Prostate gland (tissue), 2 donors: ENCODE data around the gene LRRC18. TPM values are rescaled to one million over a fixed set of nuclear protein-coding genes. Genes with fewer than 3 reads are reported as not detected.

Source experiments
- DNase-seq: peaks from one replicate; pipeline ENCODE4 v3.0.0-alpha.2; 2019; ENCODE audit warnings: low spot score
- H3K27ac ChIP-seq, 2 donors: fragments of 200-600 bp; sonication (generic); 2 replicates each; pipeline ENCODE4 v1.5.1; 2017 to 2019
- H3K27me3 ChIP-seq: fragments of 200-600 bp; sonication (generic); replicated peaks from 2 replicates; pipeline ENCODE4 v1.5.1; 2019; ENCODE audit not compliant: insufficient read depth
- H3K36me3 ChIP-seq, 2 donors: fragments of 200-600 bp; sonication (generic); 1 replicate in 1 of 2; 2 replicates in 1 of 2; pipeline versions ENCODE4 v1.5.1 to v1.8.1; 2017 to 2019
- H3K4me1 ChIP-seq: fragments of 200-600 bp; sonication (generic); replicated peaks from 2 replicates; pipeline ENCODE4 v1.5.1; 2019
- H3K4me3 ChIP-seq, 2 donors: fragments of 200-600 bp; sonication (generic); 2 replicates each; pipeline ENCODE4 v1.5.1; 2017 to 2019
- H3K9me3 ChIP-seq: fragments of 200-600 bp; sonication (generic); 2 replicates; pipeline ENCODE4 v1.5.1; 2017
- CTCF ChIP-seq, 4 experiments: fragments of 200-600 bp in 2 of 4; fragments of 450-650 bp in 2 of 4; sonication (generic) in 2 of 4; IDR thresholded peaks; 1 replicate in 3 of 4; 2 replicates in 1 of 4; pipeline ENCODE4 v1.5.1; 2016 to 2019; ENCODE audit warnings: antibody characterized with exemption in 4 of 4, mild to moderate bottlenecking in 2 of 4, moderate library complexity in 2 of 4
- POLR2A ChIP-seq: fragments of 450-650 bp; IDR thresholded peaks from one replicate; pipeline ENCODE4 v1.6.1; 2016; ENCODE audit warnings: antibody characterized with exemption, mild to moderate bottlenecking
- POLR2AphosphoS5 ChIP-seq: sonication (generic); formaldehyde crosslinking; IDR thresholded peaks from one replicate; pipeline ENCODE4 v1.6.1; 2017; ENCODE audit warnings: antibody characterized with exemption
- WGBS: methylation state at CpG from one replicate; pipeline ENCODE4 v1.1.5; 2018; 5-methylcytosine and 5-hydroxymethylcytosine counted together
- intact Hi-C: fragments of 100-400 bp; cut with DNase I; formaldehyde crosslinking; loops from one replicate; pipeline ENCODE4 v1.14.2; 2022
- total RNA-seq, 2 donors: library from RNA; depleted of rRNA; stranded (reverse); fragments of >200 nt; gene quantifications; one replicate each; pipeline ENCODE4 v1.1.0, GENCODE V29; 2016

LRRC18 gene
- total RNA-seq, 2 donors from 2014 or later = 2.6 TPM; not detected in 1

DNA sequence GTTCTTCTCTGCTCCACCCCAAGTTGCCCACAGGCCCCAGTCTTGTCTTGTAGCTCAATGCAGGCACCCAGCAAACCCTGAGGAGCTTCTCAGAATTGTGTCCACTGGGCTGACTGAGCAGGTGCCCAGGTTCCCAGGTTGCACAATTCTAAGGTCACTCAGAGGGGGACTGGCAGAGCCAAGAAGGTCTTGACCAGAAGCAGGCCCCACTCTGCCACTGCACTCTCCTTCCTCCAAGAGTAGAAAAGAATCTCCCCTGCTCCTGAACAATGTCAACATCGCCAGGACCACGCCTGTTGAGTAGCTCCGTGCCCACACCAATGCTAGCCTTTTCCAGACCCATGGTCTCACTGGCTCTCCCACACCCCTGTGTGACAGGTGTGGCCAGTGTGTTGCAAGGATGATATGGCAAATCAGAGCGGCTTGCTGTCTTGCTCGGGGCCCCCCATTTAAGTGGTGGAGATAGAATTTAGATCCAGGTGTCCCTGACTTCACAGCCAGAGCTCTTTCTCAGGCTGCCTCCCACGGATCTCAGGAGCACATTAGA, 577 bp downstream of the LRRC18 start:
- intact Hi-C loops = no loop called here
- DNase-seq = no peak
- WGBS = 79% methylated on average over 6 of the region's 6 CpGs
- Histone ChIP-seq H3K4me3 (no peak overlapping the region), H3K9me3 (no peaks in the 10 kb centered on the region), H3K4me1 (no peaks in the 10 kb centered on the region), H3K27ac (no peak overlapping the region), H3K36me3 (no peaks in the 10 kb centered on the region), H3K27me3 (no peaks in the 10 kb centered on the region)
- TF ChIP-seq POLR2A (no peak), POLR2AphosphoS5 (no peak), CTCF (IDR thresholded peaks at IDR 0.05) (no peak)

DNA sequence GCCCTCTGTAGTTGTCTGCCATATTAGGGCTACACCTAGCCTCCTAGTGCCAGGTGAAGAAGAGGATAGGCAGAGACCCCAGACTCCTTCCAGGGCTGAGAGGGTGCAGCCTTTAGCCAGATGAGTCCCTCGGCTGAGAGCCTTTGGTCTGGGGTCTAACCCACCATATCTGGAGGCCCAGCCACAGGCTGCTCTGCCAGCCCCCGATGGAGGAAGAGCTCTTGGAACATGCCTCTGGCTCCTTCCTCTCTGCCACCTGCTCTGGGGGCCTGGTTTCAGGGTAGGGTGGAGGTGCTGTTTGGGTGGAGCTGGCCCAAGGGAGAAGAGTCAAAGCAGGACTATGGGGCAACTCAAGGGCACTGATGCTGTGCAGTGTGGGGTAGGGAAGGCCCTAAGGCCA, 1.4 kb downstream of the LRRC18 start:
- Histone ChIP-seq H3K4me3 (no peak overlapping the region), H3K4me1 (no peaks in the 10 kb centered on the region), H3K9me3 (no peaks in the 10 kb centered on the region), H3K36me3 (no peaks in the 10 kb centered on the region), H3K27ac (no peak overlapping the region), H3K27me3 (no peaks in the 10 kb centered on the region)
- TF ChIP-seq CTCF (IDR thresholded peaks at IDR 0.05) (no peak), POLR2A (no peak), POLR2AphosphoS5 (no peak)
- intact Hi-C loops = no loop called here
- WGBS = 91% methylated on average over 2 of the region's 2 CpGs
- no peak for DNase-seq

- DNase-seq = no peak
- H3K4me3 ChIP-seq = no peak overlapping the region
- H3K27me3 ChIP-seq = no peaks in the 10 kb centered on the region
- no peak overlapping the region for H3K27ac ChIP-seq
- no peaks in the 10 kb centered on the region for H3K36me3 ChIP-seq
- H3K9me3 ChIP-seq = no peaks in the 10 kb centered on the region
- WGBS = 100% methylated on average over 3 of the region's 3 CpGs
- no peaks in the 10 kb centered on the region for H3K4me1 ChIP-seq
- intact Hi-C loops = no loop called here
- TF ChIP-seq CTCF (IDR thresholded peaks at IDR 0.05) = no peak
- TF ChIP-seq POLR2AphosphoS5 = no peak
- TF ChIP-seq POLR2A = no peak
Measured at GRCh38 chr10:48937796-48938195, 1.8 kb downstream of the LRRC18 start.

- intact Hi-C loops = no loop called here
- no peaks in the 10 kb centered on the region for H3K27me3 ChIP-seq
- H3K4me3 ChIP-seq = no peak overlapping the region
- no peaks in the 10 kb centered on the region for H3K36me3 ChIP-seq
- TF ChIP-seq POLR2A = no peak
- no peak for TF ChIP-seq CTCF (IDR thresholded peaks at IDR 0.05)
- no peaks in the 10 kb centered on the region for H3K9me3 ChIP-seq
- H3K27ac ChIP-seq = no peak overlapping the region
- H3K4me1 ChIP-seq = no peaks in the 10 kb centered on the region
- DNase-seq = no peak
Measured at GRCh38 chr10:48935577-48935976, 4.1 kb downstream of the LRRC18 start.

- intact Hi-C loops = no loop called here
- 50% methylated on average over 18 of the region's 18 CpGs for WGBS
- no peaks in the 10 kb centered on the region for H3K27me3 ChIP-seq
- TF ChIP-seq POLR2A (no peak), CTCF (IDR thresholded peaks at IDR 0.05) (no peak), POLR2AphosphoS5 (no peak)
- H3K36me3 ChIP-seq = no peaks in the 10 kb centered on the region
- H3K9me3 ChIP-seq = no peaks in the 10 kb centered on the region
- DNase-seq = no peak
- H3K4me1 ChIP-seq = no peaks in the 10 kb centered on the region
- H3K4me3 ChIP-seq = no peak overlapping the region
- no peak overlapping the region for H3K27ac ChIP-seq
Measured at GRCh38 chr10:48934672-48935501, 4.8 kb downstream of the LRRC18 start.
